GM18498 (cell line): ENCODE results near the gene FOXO1.
A peak's percentile ranks its signal among the peaks of the same experiment; 100 is the strongest.

ENCODE experiments used
- ATAC-seq: cut with Tn5 transposase; IDR thresholded peaks from one replicate; pipeline ENCODE4 v1.9.1; 2021; ENCODE audit warnings: mild to moderate bottlenecking, moderate library complexity; ENCODE audit not compliant: unreplicated experiment

The FOXO1 gene

GRCh38 chr13:40552895-40553294 is 113.5 kb downstream of the FOXO1 start:
- ATAC-seq, result no peak

- no peak for ATAC-seq
Observed at GRCh38 chr13:40550130-40550529, 116.3 kb downstream of the FOXO1 start.

- ATAC-seq, result no peak
Observed at GRCh38 chr13:40549500-40550094, 116.8 kb downstream of the FOXO1 start.

GRCh38 chr13:40547591-40548315 is 118.7 kb downstream of the FOXO1 start:
- ATAC-seq, result no peak

- ATAC-seq, result no peak
Observed at GRCh38 chr13:40546047-40546446, 120.4 kb downstream of the FOXO1 start.

GRCh38 chr13:40540328-40541044 is 126.0 kb downstream of the FOXO1 start:
- no peak for ATAC-seq

GRCh38 chr13:40539576-40540327 is 126.7 kb downstream of the FOXO1 start:
- no peak for ATAC-seq

GRCh38 chr13:40537146-40537895 is 129.1 kb downstream of the FOXO1 start:
- no peak for ATAC-seq

GRCh38 chr13:40536443-40537113 is 129.9 kb downstream of the FOXO1 start:
- no peak for ATAC-seq

GRCh38 chr13:40535345-40535836 is 131.1 kb downstream of the FOXO1 start:
- ATAC-seq, result no peak

- ATAC-seq, result no peak
Observed at GRCh38 chr13:40534456-40534855, 132.0 kb downstream of the FOXO1 start.

GRCh38 chr13:40533072-40533471 is 133.4 kb downstream of the FOXO1 start:
- ATAC-seq, result no peak

- ATAC-seq, result peak; percentile 84
Observed at GRCh38 chr13:40530961-40531360, 135.5 kb downstream of the FOXO1 start.

- ATAC-seq, result no peak
Observed at GRCh38 chr13:40528881-40529280, 137.6 kb downstream of the FOXO1 start.

GRCh38 chr13:40527914-40528313 is 138.5 kb downstream of the FOXO1 start:
- ATAC-seq, result no peak

GRCh38 chr13:40522282-40522681 is 144.2 kb downstream of the FOXO1 start:
- no peak for ATAC-seq

GRCh38 chr13:40520916-40521315 is 145.5 kb downstream of the FOXO1 start:
- no peak for ATAC-seq

GRCh38 chr13:40519637-40520036 is 146.8 kb downstream of the FOXO1 start:
- no peak for ATAC-seq

- peak; percentile 50 for ATAC-seq
Observed at GRCh38 chr13:40518481-40518882, 148.0 kb downstream of the FOXO1 start.
